ENCODE results near the gene ZNF273. TPM values are rescaled to one million over a fixed set of nuclear protein-coding genes. Genes with fewer than 3 reads are reported as not detected.
A peak's percentile ranks its signal among the peaks of the same experiment; 100 is the strongest.

The ZNF273 gene
- total RNA-seq, 1 experiment from 2014 or later, result 17.9 TPM

DNA sequence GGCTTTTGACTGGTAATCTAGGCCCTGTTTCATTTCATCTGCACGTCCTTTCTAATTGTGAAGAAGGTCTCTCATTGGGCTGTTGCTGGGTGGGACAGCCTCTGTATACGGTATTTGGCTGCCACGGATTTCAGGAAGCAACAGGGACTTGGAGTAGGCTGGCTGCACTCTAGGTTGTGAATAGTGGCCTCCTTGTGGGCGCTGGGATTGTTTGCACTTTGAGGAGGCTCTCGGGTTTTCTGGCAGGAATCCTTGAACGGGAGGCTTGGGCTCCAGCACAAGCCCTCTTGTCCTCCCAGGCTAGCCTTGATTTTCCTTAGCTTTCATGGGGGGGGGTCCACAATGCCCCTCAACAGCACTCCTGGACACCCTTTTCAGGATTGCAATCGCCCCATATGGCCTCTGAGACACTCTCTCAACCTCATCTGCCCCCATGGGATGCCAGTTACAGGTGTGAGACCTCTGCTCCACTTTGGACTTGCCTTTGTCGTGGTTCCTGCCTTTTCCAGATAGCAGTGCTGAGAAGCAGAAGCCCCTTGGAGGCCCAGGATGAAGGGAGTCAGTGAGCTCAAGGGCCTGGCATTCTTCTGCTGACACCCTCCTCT is 33.9 kb upstream of the ZNF273 start:
- Histone ChIP-seq H3K18ac (ENCODE audit: insufficient read length, low read depth, low read length) (no peak overlapping the region), H3K4me2 (ENCODE audit: insufficient read depth, insufficient read length, low read length) (no peak overlapping the region), H3K23ac (ENCODE audit: insufficient read length, low read depth, low read length) (no peak overlapping the region), H3K27ac (ENCODE audit: insufficient read length, low read depth, low read length) (no peak overlapping the region), H3K14ac (ENCODE audit: insufficient read depth, low read length) (no peak overlapping the region), H4K5ac (ENCODE audit: insufficient read length, low read depth, low read length) (no peak overlapping the region), H2BK20ac (ENCODE audit: low read depth, low read length, poor library complexity, severe bottlenecking) (no peak overlapping the region), H3K56ac (ENCODE audit: insufficient read length, low read depth, low read length) (no peak overlapping the region), H2BK120ac (ENCODE audit: low read depth, low read length, poor library complexity, severe bottlenecking) (no peak overlapping the region), H3K4ac (ENCODE audit: low read depth, low read length) (no peak overlapping the region), H3K4me1 (ENCODE audit: insufficient read depth, low read length) (no peaks in the 10 kb centered on the region), H4K8ac (replicated peaks; ENCODE audit: insufficient read length, low read depth, low read length) (no peak overlapping the region), H2AFZ (ENCODE audit: low read length) (no peak overlapping the region), H2AK5ac (ENCODE audit: insufficient read length, low read length) (no peak overlapping the region), H3K9ac (ENCODE audit: extremely low read depth, insufficient read length, low read length) (no peak overlapping the region), H2BK5ac (ENCODE audit: insufficient read length, low read length) (no peak overlapping the region), H3K9me3 (ENCODE audit: control insufficient read depth, low read depth, low read length) (peaks cover 5% of the 10 kb centered on the region), H2BK12ac (ENCODE audit: insufficient read length, low read depth, low read length) (no peak overlapping the region), H3K23me2 (ENCODE audit: insufficient read length, low read depth, low read length, poor library complexity, severe bottlenecking) (no peaks in the 10 kb centered on the region), H4K91ac (ENCODE audit: insufficient read length, low read depth, low read length) (no peak overlapping the region), H3T11ph (ENCODE audit: low read length) (no peak overlapping the region), H3K79me2 (ENCODE audit: insufficient read depth, low read length) (no peaks in the 10 kb centered on the region), H3K27me3 (ENCODE audit: insufficient read depth, low read length) (no peaks in the 10 kb centered on the region), H3K79me1 (ENCODE audit: insufficient read depth, low read depth, low read length, poor library complexity, severe bottlenecking) (no peaks in the 10 kb centered on the region), H4K20me1 (ENCODE audit: control insufficient read depth, insufficient read depth, insufficient read length) (no peaks in the 10 kb centered on the region), H2BK15ac (ENCODE audit: low read depth, low read length) (no peak overlapping the region)
- peak; percentile 5 for DNase-seq
- Mint-ChIP-seq H3K4me1 (no peaks in the 10 kb centered on the region), H3K4me3 (no peak overlapping the region), H3K27me3 (ENCODE audit: low read depth) (peaks cover 25% of the 10 kb centered on the region), H3K36me3 (ENCODE audit: insufficient read depth in 1 of 3, low read depth in 3 of 3) (peaks cover 2 to 10% (median 4%) of the 10 kb centered on the region in 3 experiments; a peak in 5 of 7 replicates), H3K27ac (no peak overlapping the region), H3K9me3 (peaks cover 84 to 86% of the 10 kb centered on the region in 2 experiments)
- WGBS (ENCODE audit: extremely low coverage, insufficient read length, low lambda C conversion rate), result no CpG with 5 or more reads among the region's 8 CpGs
- TF ChIP-seq, protein P1, sequence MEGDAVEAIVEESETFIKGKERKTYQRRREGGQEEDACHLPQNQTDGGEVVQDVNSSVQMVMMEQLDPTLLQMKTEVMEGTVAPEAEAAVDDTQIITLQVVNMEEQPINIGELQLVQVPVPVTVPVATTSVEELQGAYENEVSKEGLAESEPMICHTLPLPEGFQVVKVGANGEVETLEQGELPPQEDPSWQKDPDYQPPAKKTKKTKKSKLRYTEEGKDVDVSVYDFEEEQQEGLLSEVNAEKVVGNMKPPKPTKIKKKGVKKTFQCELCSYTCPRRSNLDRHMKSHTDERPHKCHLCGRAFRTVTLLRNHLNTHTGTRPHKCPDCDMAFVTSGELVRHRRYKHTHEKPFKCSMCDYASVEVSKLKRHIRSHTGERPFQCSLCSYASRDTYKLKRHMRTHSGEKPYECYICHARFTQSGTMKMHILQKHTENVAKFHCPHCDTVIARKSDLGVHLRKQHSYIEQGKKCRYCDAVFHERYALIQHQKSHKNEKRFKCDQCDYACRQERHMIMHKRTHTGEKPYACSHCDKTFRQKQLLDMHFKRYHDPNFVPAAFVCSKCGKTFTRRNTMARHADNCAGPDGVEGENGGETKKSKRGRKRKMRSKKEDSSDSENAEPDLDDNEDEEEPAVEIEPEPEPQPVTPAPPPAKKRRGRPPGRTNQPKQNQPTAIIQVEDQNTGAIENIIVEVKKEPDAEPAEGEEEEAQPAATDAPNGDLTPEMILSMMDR (conservative IDR thresholded peaks at IDR 0.05), result no peak
